ENCODE data around the gene FAM110C.
"Not testable (repeated sequence)": the region's sequence is repeated elsewhere in the genome, so short reads cannot be mapped to it uniquely, and the experiment has no call there.

FAM110C gene

GRCh38 chr2:44748-45341, 1.5 kb downstream of the FAM110C start:
- DNase-seq (ENCODE audit: low spot score), result no peak

GRCh38 chr2:42788-43187, 3.5 kb downstream of the FAM110C start:
- DNase-seq (ENCODE audit: low spot score), result no peak

GRCh38 chr2:40465-40864, 5.8 kb downstream of the FAM110C start:
- DNase-seq (ENCODE audit: low spot score), result no peak

GRCh38 chr2:38155-38554, 8.2 kb downstream of the FAM110C start:
- no peak for DNase-seq (ENCODE audit: low spot score)

- DNase-seq (ENCODE audit: low spot score), result no peak
Measured at GRCh38 chr2:36318-36717, 10.0 kb downstream of the FAM110C start.

- no peak for DNase-seq (ENCODE audit: low spot score)
Measured at GRCh38 chr2:35852-36251, 10.5 kb downstream of the FAM110C start.

GRCh38 chr2:33620-34019, 12.7 kb downstream of the FAM110C start:
- no peak for DNase-seq (ENCODE audit: low spot score)

GRCh38 chr2:32068-32467, 14.2 kb downstream of the FAM110C start:
- no peak for DNase-seq (ENCODE audit: low spot score)

- DNase-seq (ENCODE audit: low spot score), result no peak
Measured at GRCh38 chr2:29253-29652, 17.1 kb downstream of the FAM110C start.

- DNase-seq (ENCODE audit: low spot score), result no peak
Measured at GRCh38 chr2:28406-28975, 17.8 kb downstream of the FAM110C start.

- DNase-seq (ENCODE audit: low spot score), result no peak
Measured at GRCh38 chr2:26891-27290, 19.4 kb downstream of the FAM110C start.

GRCh38 chr2:25543-25942, 20.8 kb downstream of the FAM110C start:
- DNase-seq (ENCODE audit: low spot score), result no peak

- DNase-seq (ENCODE audit: low spot score), result not testable (repeated sequence)
Measured at GRCh38 chr2:24591-24990, 21.7 kb downstream of the FAM110C start.

GRCh38 chr2:24107-24506, 22.2 kb downstream of the FAM110C start:
- DNase-seq (ENCODE audit: low spot score), result no peak

GRCh38 chr2:23283-23682, 23.0 kb downstream of the FAM110C start:
- DNase-seq (ENCODE audit: low spot score), result no peak

GRCh38 chr2:22244-22643, 24.1 kb downstream of the FAM110C start:
- not testable (repeated sequence) for DNase-seq (ENCODE audit: low spot score)

- DNase-seq (ENCODE audit: low spot score), result not testable (repeated sequence)
Measured at GRCh38 chr2:20259-20658, 26.0 kb downstream of the FAM110C start.

- no peak for DNase-seq (ENCODE audit: low spot score)
Measured at GRCh38 chr2:19505-19904, 26.8 kb downstream of the FAM110C start.

GRCh38 chr2:18402-19271, 27.7 kb downstream of the FAM110C start:
- no peak for DNase-seq (ENCODE audit: low spot score)

- DNase-seq (ENCODE audit: low spot score), result not testable (repeated sequence)
Measured at GRCh38 chr2:15916-16315, 30.4 kb downstream of the FAM110C start.

GRCh38 chr2:11248-11941, 34.9 kb downstream of the FAM110C start:
- DNase-seq (ENCODE audit: low spot score), result no peak

- DNase-seq (ENCODE audit: low spot score), result no peak
Measured at GRCh38 chr2:10222-10875, 36.0 kb downstream of the FAM110C start.
